Activated T-cell treated with anti-CD3 and anti-CD28 coated beads for 48 hours (primary cell): ENCODE data around the gene ASAP2.

ENCODE experiments used
- DNase-seq: peaks from one replicate; pipeline ENCODE4 v3.0.0-alpha.2; 2020; ENCODE audit warnings: low read depth

ASAP2 gene

DNA sequence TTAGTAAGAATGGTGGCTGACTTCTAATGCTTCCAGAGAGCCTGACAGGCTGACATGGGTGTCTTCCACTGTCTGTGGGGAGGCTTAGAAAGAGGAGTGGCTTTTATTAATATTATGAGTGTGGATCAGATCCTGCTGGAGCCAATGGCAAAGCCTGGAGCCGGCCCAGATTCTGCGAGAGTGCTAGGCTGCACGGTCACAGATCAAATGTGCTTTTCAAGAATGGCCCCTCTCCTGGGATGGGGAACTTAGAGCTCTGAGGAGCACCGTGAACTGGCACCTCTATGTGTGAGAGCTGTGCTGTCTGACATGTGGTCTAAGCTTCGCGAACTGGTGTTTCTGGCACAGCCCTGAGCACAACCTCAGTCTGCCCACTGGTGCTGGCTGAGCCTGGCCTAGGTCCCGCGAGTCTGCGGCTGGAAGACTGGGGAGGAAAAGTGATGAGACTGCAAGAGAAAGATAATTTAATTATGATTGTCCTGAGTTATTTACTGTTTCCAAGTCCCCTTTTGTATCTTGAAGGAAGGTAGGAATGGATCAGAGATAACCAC is 70.4 kb downstream of the ASAP2 start:
- no peak for DNase-seq

DNA sequence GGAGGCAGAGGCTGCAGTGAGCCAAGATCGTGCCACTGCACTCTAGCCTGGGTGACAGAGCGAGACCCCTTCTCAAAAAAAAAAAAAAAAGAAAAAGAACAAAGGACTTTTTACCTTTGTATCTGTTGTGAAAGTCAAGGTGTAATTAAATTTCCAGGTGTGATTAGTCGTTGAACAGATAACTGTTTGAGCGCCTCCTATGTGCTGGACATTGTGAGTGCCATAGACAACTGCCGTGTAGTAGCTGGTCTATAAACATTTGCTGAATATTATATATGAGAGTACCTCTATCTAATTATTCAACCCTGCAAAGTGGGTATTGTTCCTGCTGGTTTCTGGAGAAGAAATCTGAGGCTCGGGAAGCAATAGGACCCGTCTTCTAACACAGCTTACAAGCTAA is 71.8 kb downstream of the ASAP2 start:
- no peak for DNase-seq

DNA sequence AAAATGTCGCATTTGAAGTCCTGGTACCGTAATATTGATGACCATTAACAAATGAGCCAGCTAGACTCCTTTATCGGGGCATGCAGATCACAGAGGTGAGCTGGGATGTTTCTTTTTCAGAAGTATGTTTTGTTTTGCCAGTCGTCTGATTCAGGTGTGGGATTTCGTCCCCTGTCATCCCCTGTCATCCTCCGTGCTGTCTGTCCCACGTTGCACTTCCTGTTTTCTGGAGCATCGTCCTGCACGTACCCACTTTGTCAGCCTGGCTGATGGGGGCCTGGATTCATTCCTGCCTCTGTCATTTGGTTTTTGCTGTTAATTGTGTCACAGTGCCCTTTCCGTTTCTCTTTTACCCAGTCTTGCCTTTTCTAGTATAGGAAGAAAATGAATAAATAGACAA is 72.8 kb downstream of the ASAP2 start:
- no peak for DNase-seq

DNA sequence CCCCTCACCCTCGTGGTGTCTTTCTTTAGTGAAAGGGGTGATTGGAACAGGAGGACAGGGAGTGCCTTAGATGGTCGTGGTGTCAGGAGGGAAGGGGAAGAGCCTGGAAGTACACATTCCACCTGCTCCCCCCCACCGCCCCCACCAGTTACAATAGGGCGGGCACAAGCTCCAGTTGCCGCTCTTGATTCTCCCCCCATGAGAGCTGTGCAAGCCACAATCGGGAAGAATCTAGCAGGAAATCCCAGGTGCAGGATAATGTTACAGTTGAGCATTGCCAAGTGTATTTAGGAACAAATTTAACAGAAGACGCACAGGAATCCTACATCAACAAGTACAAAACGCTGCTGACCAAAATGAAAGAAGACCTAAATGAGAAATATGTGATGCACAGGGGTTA is 73.6 kb downstream of the ASAP2 start:
- no peak for DNase-seq

DNA sequence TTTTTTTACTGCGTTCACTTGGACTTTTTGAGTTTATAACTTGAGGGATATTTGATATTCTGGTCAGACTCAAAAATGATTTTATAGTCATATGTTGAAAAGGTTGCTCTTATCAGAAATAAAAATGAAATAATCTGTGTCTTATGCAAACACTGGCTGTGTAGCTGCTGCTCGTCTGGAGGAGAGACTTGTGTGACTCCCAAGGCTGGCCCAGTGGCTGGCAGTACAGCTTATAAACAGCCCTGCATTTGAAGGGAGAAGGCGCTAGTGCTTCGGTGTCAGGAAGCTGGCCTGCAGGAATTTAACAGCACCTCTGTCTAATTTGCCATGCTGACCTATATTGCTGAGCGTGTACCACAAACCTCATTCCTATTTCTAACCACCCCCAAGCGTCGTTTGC is 74.5 kb downstream of the ASAP2 start:
- DNase-seq = no peak

DNA sequence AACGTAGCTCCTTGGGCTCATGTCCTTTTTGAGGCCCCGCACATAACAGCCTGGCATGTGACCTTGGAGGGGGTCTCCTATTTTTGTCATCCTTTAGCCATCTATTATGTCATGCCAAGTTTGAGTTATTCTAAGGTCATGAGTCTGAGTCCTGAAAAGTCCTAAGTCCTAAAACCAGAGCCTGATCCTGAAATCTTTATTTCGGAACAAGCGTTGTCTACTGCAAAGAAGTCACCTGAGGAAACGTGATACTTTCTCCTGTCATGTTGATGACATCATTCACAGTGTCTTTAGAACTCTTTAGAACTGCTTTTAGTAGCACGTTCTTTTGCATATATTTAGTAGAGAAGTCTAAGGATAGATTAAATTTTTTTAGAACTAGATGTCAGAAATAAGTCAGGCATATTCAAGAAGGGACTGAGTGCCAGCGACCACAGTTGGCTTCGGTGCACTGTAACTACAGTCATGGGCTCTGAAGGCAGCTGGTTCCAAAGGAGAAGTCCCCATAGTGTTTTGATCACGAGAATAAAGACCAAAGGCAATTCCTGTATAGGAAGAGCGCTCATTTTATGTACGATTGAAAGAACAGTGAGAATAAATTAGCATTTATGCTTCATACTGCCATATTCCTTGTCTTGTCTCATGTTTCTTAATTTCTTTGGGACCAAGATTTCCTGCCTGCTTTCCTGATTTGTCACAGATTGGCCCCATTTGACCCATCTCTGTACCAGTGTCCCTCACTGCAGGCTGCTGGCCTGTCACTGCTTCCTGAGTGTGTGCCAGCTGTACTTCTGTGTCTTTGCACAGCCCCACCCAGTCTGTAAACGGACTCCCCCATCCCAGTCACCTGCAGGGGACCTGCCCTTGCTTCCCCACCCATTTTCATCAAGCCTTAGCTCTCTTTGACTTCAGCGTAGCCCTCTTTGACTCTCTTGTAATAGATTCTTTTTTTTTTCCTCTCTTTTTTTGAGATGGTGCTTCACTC is 75.8 kb downstream of the ASAP2 start:
- no peak for DNase-seq

DNA sequence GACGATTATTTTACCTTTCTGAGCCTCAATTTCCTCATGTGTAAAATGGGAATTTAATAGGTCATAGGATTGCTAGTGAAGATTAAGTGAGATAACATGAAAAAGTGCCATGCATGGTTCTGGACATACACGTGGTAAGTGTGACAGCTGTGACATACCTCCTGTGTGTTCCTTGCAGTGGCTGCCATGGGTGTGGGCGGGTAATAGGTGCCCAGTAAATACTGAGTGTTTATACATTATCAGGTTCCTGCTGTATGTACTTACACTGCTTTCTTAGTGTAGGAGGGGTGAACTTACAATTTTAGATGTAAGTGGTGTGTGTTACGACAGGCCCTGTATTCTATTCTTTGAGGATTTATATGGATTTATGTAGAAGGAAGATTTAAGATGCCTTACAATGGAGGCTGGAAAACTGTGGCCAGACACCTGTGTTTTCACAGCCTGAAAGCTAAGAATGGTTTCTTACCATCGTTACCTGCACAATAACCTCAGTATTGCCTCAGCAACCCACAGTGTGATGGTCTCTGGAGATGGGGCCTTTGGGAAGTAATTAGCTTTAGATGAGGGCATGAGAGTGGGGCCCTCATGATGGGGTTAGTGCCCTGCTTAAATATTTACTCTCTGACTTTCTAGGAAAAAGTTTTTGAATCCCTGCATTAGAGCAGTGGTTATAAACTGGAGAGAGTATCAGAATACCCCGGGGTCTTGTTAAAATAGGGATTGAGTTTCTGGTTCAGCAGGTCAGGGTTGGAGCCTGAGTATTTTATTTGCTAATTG is 78.1 kb downstream of the ASAP2 start:
- no peak for DNase-seq

DNA sequence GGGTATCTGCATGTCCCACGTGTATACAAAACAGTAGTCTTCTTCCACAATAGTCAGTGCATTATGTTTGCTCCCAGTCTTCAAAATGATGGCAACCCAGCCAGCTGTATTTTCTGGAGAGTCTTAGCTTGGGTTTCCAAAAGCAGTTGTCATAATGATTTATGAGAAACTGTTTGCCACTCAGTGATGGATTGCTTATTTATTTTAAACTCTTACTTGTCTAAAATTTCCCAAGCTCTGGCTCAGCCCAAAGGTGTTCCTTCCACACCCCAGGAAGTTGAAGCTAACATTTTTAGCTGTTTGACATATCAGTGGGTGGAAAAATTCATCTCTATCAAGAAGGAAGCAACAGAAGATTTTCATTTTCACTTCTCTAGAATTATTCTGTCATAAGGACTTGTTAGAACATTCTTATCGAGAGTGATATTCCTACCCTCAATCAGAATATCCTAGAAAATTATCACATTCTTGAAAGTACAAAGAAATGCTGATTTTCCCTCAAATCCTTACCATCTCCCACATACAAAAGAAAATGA is 78.8 kb downstream of the ASAP2 start:
- DNase-seq = no peak

DNA sequence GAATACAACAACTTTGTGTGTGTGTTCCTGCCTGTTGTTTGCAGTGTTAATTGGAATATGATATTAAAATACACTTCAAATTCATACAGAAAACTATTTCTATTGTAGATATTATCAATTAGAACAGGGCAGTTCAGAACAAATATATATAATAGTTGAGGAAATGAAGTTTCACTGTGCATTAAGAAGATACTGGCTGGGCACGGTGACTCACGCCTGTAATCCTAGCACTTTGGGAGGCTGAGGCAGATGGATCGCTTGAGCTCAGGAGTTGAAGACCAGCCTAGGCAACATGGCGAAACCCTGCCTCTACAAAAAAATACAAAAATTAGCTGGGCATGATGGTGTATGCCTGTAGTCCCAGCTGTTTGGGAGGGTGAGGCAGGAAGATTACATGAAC is 79.3 kb downstream of the ASAP2 start:
- no peak for DNase-seq

DNA sequence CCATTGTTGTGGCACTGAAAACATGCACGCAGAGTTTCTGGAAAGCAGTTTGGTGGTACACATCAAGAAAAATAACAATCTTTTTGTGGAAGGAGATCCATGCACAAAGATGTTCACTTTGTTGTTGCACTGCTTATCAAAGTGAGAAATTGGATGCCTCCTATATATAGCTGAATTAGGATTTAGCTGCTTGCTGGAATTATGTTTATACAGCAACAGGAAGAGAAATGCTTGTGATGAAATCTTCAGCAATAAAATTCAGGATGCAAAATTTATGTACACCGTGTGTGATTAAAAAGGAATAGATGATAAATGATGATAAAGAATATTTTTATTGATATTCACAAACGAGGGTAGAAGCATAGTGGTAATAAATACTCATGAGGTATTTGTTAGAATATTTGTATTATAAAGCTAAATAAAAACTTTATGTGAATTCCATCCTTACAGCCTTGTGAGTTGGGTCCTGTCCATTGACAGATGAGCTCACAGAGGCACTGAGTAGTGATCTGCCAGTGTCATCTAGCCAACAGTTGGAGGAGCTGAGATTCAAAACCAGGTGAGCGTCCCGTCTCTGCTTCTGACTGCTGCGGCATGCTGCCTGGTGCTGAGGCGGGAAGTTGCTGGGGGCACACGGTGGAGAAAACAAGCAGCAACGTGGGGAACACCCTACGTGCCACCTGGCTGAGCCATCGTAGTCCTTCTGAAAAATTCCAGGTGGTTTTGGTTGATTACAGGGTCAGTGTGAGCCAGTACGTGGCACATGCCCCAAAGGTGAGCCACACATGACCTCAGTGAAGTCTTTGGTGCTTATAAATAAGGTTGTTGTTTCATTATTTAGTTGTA is 80.2 kb downstream of the ASAP2 start:
- no peak for DNase-seq

DNA sequence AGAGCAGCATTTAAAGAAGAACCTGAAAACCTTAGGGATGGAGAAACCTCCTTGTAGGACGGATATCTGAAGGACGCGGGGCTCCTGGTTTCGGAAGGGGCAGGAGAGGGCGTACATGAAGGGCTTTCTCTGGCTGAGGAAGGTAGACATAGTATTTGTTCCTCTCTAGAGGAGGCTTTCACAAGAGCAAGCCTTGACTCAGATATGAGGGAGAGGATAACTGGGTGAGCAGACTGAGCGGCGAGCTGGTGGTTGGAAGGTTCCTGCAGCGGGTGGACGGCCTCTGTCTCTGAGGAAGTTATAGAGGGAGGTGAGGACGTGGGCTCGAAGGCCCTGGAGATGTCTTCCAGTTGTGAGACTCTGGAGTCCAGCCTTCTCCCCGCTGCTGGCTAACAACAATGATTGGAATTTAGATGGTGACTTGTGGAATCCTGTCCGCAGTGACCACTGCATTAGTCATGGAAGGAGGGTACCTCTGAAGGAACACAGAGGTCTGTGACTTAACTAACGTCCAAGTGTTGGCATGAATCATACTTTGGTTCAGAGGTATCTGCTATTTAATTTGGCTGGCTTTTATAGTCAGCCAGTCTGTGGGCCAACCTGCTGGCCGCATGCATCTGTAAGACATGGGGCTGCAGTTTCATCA is 80.9 kb downstream of the ASAP2 start:
- DNase-seq = no peak

DNA sequence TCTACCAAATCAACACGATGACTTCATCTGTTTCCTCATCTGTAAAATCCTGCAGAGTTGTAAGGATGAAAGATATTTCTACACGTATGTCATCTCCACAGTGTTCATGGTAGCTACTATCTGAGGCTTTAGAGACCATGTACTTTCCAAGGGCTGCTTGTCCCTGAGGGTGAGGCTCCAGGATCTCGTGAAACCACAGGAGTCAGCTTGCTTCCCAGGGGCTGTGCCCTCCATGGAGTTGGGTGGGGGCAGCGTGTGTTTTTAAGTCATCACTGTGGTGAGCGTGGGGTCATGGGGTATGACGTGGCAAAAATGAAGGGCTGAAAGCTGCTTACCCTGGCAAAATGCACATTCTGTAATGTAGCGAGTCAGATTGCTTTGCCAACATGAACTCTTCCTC is 81.6 kb downstream of the ASAP2 start:
- DNase-seq = no peak

DNA sequence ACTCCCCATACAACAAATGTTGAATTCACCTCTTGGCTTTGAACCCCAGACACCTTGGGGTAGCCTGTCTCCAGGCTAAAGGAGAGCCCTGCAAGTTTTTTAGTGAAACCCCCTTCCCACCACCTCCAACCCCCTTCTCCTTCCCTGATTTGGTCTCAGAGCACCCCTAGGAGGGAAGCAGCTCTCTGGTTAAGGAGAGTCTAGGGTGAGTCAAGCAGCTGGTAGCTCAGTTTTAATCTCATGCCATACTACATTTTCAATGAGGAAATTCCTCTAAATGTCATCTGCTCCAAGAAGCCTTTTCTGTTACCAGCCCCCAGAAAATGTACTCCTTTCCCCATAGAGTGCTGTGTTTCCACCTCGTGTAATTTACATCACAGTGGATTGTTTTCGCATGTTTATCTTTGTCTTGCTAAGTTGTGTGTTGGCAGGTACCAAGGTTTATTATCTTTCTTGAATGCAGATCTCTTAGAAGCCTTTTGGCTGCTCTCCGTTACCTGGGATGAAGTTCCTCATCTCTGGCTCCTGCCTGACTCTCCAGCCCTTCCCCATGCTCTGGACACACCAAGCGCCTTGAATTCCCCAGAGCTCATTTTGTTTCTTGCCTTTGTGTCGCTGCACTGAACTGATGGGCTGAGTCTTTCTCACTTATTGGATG is 82.2 kb downstream of the ASAP2 start:
- no peak for DNase-seq

DNA sequence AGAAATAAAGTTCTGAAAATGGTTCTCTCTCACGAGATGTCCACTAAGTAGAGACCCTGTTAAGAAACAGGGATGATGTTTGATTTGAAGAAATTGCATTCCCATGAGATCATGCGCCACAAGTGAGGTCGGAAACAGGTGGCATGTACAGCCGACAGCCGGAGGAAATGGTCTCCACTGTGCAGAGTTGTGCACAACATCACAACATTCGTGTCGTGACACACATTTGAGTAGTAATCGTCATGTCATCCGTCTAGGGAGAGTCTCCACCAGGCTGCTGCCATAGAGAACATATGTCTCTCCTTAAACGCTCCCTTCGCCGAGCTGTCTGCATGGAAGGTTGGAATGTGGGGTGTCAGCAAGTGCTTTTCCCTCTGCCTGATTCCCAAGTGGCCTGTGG is 84.7 kb downstream of the ASAP2 start:
- no peak for DNase-seq

DNA sequence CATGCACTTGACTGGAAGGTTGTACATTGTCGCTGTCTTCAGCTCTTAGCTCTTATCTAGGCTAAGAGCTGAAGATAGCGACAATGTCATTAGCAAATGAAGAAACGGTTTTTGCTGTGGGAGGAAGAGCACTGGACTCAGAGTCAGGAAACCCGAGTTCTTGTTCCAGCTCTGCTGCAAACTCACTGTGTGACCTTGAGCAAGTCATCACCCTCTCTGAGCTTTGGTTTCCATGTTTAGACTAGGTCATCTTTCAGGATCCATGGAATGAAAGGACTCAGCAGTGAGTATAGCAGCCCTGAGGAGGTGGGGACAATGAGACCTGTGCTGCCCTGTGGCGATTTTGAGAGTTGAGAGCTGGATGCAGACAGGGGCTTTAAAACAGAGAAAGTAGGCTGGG is 85.3 kb downstream of the ASAP2 start:
- no peak for DNase-seq

DNA sequence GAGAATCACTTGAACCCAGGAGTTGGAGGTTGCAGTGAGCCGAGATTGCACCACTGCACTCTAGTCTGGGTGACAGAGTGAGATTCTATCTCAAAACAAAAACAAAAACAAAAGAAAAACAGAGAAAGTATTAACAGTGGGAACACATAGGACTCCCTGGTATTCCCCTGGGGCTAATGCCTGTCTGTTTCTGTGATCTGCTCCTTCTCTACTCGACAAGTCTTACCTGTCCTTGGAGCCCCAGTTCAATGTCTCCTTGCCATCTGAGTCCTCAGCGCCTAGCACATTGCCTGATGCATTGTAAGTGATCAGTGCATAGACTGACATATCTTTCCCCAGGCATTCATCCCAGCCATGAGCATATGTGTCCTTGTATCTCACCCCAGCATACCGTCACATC is 85.8 kb downstream of the ASAP2 start:
- no peak for DNase-seq

DNA sequence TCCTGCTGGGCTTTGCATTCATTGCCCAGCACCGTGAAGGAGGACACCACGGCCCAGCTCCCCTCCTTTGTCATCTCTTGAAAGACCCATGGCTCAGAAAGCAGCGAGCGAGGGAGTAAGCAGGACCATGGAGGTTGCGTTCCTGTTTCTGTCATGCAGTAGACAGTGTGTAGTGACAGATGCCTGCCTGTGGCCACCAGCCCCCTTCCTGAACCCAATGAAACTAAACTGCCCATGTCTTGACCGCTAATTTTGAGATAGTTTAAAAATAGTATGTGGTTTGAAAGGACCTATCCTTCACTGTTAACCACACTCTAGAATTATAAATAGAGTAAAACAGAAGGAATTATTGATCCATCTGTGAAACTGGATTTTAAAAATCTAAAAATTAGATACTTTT is 88.2 kb downstream of the ASAP2 start:
- no peak for DNase-seq

DNA sequence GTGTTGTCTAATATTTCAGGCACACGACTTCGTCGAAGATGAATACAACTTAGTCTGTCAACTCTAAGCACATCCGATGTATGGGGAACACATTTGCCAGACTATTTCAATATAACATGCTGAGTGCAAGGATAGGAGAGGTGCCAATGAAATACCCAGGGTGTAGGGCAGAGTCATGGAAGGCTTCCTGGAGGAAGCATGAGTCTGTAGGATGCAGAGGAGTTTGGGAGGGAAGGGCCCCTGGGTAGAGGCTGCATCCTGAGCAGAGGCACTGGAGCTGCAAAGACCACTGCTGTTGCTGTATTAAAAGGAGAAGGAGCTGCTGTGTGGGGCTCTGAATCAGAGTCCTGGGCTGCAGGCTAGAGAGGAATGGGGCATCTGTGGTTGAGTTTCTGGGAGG is 89.9 kb downstream of the ASAP2 start:
- no peak for DNase-seq

DNA sequence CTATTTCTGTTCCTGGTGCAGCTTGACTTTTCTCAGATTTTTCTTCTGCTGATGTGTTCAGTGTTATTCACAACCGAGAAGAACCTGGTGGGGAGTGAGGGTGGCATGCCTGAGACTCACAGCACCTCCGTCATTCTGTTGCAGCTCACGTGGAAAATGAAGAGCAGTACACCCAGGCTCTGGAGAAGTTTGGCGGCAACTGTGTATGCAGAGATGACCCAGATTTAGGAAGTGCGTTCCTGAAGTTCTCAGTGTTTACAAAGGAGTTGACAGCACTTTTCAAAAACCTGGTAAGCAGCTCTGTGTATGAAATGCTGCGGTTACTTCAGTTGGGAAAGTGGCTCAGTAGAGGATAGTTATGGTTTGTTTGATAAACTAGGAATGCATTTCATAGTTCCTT is 90.5 kb downstream of the ASAP2 start:
- DNase-seq = no peak

DNA sequence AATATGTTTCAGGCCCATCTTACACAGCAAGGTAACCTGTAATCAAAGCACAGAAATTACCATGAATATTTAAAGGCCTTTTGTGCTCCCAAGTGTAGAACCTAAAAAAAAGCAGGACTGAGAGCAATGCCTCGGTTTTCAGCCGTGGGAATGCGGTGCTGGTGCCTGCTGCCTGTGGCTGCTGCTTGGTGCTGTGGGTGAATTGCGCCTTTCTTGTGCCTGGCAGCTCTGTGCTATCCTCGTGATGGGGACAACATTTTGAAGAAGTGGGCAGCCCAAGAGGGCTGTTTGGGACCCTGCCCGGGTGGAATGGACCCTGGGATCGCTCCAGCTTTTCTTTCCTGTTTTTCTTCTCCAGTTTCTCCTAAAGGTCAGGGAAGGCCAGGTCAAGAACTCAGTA is 91.2 kb downstream of the ASAP2 start:
- DNase-seq = no peak

DNA sequence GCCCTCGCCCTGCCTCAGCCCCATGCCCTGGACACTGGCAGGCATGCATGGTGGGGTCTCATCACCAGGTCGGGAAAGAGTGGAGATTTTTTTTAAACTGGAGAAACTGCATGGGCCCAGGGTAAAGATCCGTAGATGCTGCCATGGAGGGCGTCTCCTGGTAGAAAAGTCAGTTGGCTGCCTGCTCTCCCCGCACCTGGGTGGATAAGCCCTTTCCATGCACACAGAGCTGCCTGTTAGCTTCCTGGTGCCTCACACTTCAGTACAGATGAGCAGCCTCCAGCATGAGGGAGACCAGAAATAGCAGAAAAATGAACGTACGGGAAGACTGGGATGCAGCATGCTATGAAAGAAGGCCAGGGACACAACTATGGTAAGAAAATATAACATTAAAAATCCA is 92.0 kb downstream of the ASAP2 start:
- DNase-seq = no peak
